ENCODE measurements around the gene CACNA1E. TPM values are rescaled to one million over a fixed set of nuclear protein-coding genes. Genes with fewer than 3 reads are reported as not detected.

The CACNA1E gene
- total and polyA plus RNA-seq, 2 of the 4 experiments (the other 2 are of a cell fraction) = not detected

- Histone ChIP-seq H2AK5ac (ENCODE audit: low read depth, low read length) (no peak overlapping the region), H3K4me2 (ENCODE audit: low read depth, low read length) (no peak overlapping the region), H3K23ac (ENCODE audit: low read depth, low read length) (no peak overlapping the region), H3K4me3 (ENCODE audit: insufficient read depth, low read depth, low read length) (no peak overlapping the region), H3K36me3 (ENCODE audit: control insufficient read depth, insufficient read depth, low read length) (no peaks in the 10 kb centered on the region), H2BK20ac (ENCODE audit: low read depth, low read length) (no peak overlapping the region), H2AFZ (replicated peaks; ENCODE audit: low read length, poor library complexity) (no peak overlapping the region), H3K9me3 (ENCODE audit: control insufficient read depth, insufficient read depth, low read length) (no peaks in the 10 kb centered on the region; the same call in 1 of the 2 replicates), H3K27me3 (ENCODE audit: control insufficient read depth, insufficient read depth, low read length) (no peaks in the 10 kb centered on the region), H3K4me1 (ENCODE audit: control insufficient read depth, insufficient read depth, low read length) (no peaks in the 10 kb centered on the region), H3K18ac (ENCODE audit: low read depth, low read length) (no peak overlapping the region), H4K20me1 (ENCODE audit: insufficient read depth, low read length) (no peaks in the 10 kb centered on the region), H4K91ac (ENCODE audit: insufficient read depth, low read depth, low read length) (no peak overlapping the region), H3K14ac (replicated peaks; ENCODE audit: low read depth, low read length) (no peak overlapping the region), H2BK15ac (ENCODE audit: low read depth, low read length) (no peak overlapping the region), H3K79me1 (ENCODE audit: low read depth in 1 of 2, low read length in 2 of 2) (no peaks in the 10 kb centered on the region), H3K9me1 (ENCODE audit: insufficient read depth, low read length) (no peaks in the 10 kb centered on the region), H3K27ac (ENCODE audit: insufficient read depth, low read length) (no peak overlapping the region), H2BK120ac (ENCODE audit: low read depth, low read length) (no peak overlapping the region), H3K9ac (ENCODE audit: low read depth, low read length) (no peak overlapping the region), H2BK5ac (ENCODE audit: low read depth, low read length, poor library complexity, severe bottlenecking) (no peak overlapping the region), H3K56ac (ENCODE audit: extremely low read depth, insufficient read depth, low read length) (no peak overlapping the region), H2AK9ac (replicated peaks; ENCODE audit: low read depth, low read length, poor library complexity) (no peak overlapping the region), H3K4ac (ENCODE audit: low read depth, low read length) (no peak overlapping the region), H4K5ac (ENCODE audit: low read depth, low read length) (no peak overlapping the region), H4K8ac (ENCODE audit: low read depth in 2 of 2, low read length in 2 of 2) (no peak overlapping the region)
- dilution Hi-C loops (cut with HindIII; ENCODE audit: low sequenced_read_pairs, unreplicated experiment) (no loop called here), in situ Hi-C loops (cut with MboI; ENCODE audit: low sequenced_read_pairs) (no loop called here), intact Hi-C loops (cut with micrococcal nuclease) (no loop called here)
- ChIA-PET POLR2A (ENCODE audit: unreplicated experiment) (no interaction called here), CTCF (no interaction called here)
- no peak for TF ChIP-seq CEBPB (IDR thresholded peaks at IDR 0.05; ENCODE audit: low read depth, low read length)
- no peak for TF ChIP-seq FOS (IDR thresholded peaks at IDR 0.05; ENCODE audit: low read depth, low read length)
- no peak for TF ChIP-seq SMC3 (IDR thresholded peaks at IDR 0.05; ENCODE audit: low read depth, low read length)
- no TSS peak for BruUV-seq (replicated peaks)
- ATAC-seq (ENCODE audit: low read depth) = no peak
- DNase-seq = no peak
- 40% methylated on average over 1 of the region's 10 CpGs; no CpG with 5 or more reads in 1 of the 2 experiments for WGBS, 2 experiments (ENCODE audit: extremely low coverage in 2 of 2, insufficient read length in 1 of 2)
These were observed 120.6 kb downstream of the CACNA1E start for GRCh38 chr1:181603735-181604410.

Measured in IMR-90 (cell line).